Measurements from ENCODE around the gene PDZD7.

Gene PDZD7

GRCh38 chr10:100960251-100960650 lies 70.7 kb downstream of the PDZD7 start:
- DNase-seq = no peak

All from Kasumi-1 (cell line).